Measurements from ENCODE around the gene RMC1.
A peak's percentile ranks its signal among the peaks of the same experiment; 100 is the strongest.
"Not testable (repeated sequence)": the region's sequence is repeated elsewhere in the genome, so short reads cannot be mapped to it uniquely, and the experiment has no call there.

Gene RMC1

DNA sequence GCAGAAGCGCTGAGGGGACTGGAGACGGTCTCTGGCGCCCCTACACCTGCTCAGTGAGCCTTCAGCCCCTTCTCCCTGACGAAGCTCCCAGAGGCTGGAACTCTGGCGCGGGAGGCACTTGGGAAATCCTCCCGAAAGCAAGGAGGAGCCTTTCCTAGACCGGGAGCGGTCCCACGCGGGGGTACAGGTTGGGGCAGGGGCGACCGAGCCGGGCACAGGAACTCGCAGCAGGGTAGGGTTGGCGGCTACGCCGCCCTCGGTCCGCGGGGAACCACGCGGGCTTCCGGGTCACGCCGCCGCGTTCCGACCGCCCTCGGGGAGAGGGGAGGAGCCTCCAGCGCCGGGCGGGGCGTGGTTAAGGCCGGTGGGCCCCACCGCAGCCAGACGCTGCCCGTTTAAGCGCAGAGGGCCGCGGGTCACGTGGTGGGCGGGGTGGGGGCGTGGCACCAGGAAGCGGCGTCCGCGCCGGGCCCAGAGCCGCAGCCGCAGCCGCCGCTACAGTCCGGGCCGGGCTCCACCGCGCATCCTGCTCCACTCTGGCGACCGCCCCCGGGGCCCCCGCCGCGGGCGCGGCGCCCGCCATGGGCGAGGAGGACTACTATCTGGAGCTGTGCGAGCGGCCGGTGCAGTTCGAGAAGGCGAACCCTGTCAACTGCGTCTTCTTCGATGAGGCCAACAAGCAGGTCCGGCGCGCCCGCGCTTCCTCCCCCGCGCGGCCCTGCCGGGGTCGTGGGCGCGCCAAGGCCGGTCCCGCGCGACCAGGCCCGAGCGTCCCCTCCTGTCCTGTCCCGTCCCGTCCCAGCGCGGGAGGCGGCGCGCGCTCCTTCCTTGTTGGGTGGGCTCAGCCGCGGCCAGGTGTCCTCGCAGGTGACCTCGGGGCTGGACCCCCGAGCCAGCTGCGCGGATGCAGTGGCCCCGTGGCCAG lies at the start of gene RMC1:
Gene RMC1, plus strand, starts transcription at position 474 of the 925 bp plus-strand sequence. Its CDS starts 108 bp downstream, at position 582.
- DNase-seq: peak; percentile 91 to 98 (median 97)

DNA sequence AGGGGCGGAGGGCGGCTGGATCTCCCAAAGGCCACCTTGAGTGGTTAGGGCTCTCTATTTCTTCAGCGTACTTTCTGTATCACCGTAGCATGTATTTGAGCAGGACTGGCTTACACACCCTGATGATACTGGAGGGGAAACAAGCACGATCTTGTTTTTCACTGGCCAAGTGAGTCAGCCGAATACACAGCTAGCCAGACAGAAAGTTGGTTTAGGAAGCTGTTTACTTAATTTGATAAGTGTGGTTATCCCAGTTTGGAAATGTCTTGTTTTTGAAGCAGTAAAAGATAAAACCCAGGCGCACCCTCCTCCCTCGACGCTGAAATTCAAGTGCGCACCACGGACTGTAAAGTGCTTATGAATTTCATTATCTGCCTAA lies 49.6 kb upstream of the RMC1 start:
- peak in 1 of 3 experiments; percentile 74 for DNase-seq

DNA sequence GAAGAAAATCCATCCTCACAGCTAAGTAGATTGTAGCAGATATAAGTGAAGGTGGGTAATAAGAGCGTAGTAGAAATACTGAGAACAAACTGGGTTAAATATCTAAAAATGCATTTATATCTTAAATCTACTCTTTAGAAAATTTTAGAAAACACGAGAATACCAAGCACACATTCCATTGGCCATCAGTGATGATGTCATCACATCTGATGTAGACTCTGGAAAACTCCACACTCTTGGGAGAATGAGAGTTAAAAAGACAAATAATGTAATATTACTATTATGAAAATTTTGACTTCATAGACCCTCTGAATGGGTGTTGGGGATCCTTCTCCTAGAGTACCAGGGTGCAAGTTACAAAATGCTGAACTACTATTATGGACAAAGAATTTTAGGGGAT lies 46.5 kb upstream of the RMC1 start:
- no peak for DNase-seq

DNA sequence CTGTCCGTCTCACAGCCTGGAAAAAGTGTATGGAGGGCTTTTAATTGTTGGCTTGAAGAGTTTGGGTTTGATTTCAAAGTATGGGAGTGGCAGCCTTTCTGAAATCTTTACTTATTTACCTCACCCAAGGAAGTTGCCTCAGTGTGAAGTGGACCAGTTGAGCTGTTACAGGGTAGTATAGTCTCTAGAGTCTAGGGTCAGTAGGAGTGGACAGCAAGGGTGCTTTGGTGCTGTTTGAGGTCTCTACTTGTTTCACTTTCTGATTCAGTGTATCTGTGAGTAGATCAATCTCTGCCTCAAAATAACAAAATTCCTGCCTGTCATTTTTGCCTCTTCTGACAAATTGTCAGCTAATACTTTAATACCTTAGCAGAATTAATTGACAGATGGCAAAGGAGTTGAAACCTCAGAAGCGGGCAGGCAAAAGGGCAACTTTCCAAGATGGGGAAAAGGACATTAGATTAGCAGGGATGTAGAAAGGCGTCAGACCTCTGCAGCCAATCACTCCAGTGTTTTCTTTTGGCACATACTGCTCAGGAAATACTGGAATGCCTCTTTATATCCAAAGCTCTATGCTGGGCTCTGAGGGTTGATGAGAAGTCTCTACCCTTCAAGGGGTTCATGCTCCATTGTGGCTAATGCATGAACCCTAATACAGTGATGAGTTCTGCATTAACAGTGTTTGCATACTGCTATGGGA lies 44.3 kb upstream of the RMC1 start:
- no peak for DNase-seq

DNA sequence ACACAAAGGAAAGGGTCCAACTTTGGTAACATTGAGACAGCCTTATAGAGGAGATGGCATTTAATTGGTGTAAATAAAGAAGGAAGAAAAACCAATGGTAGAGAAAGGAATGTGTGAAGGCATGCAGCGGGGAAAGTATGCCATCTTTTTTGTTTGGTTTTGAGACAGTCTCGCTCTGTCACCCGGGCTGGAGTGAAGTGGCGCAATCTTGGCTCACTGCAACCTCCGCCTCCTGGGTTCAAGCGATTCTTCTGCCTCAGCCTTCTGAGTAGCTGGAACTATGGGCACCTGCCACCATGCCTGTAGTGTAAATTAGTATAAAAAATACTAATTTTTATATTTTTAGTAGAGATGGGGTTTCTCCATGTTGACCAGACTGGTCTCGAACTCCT lies 43.8 kb upstream of the RMC1 start:
- no peak for DNase-seq

- DNase-seq: no peak
Observed at GRCh38 chr18:23460285-23461273, 42.7 kb upstream of the RMC1 start.

DNA sequence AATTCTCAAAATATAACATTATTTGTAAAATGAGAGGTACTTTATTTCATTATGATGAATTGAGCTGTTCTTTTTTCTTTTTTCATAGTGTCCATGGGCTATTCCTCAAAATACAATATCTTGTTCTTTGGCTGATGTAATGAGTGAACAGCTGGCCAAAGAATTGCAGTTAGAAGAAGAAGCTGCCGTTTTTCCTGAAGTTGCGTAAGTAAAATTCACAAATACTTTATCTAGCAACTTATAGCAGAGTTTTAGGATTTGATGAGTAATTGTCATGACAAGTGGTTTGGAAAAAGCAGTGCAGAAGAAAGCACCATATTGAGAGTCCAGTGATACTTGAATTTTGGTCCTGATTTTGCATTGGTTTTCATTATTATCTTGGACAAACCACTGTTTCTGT lies 40.4 kb upstream of the RMC1 start:
- DNase-seq: no peak

- no peak for DNase-seq
Observed at GRCh38 chr18:23468753-23469459, 34.4 kb upstream of the RMC1 start.

DNA sequence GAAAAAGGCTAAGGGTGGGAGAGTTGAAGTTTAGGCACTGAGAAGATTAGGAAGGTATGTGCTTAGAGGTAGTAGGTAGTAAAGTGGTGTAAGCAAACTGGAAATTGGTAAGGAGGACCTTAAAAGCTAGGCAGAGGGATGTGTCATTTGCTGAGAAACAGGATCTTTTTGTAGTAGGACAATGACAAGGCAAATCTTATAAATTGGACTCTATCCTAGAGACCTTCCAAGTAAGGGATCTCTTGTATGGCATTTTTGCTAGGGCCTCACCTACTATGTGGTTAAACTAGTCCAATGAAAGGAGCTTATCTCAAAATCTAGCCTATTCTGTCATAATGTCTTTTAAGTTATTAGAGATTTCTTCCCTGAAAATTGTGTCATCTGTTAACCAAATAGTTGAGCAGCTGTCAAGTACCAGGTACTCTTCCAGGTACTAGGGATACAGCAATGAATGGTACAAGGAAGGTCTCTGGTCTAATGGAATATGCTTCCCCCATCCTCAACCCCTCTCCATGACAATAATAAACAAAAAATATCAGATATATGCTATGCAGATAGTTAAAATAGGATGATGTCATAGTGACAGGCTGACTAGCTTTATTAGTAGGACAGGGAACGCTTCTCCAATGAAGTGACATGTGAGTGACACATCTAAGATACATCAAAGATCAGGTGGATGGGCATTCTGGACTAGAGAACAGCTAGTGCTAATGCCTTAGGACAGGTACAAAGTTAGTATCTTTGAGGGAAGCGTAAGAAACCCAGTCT lies 32.5 kb upstream of the RMC1 start:
- no peak for DNase-seq

DNA sequence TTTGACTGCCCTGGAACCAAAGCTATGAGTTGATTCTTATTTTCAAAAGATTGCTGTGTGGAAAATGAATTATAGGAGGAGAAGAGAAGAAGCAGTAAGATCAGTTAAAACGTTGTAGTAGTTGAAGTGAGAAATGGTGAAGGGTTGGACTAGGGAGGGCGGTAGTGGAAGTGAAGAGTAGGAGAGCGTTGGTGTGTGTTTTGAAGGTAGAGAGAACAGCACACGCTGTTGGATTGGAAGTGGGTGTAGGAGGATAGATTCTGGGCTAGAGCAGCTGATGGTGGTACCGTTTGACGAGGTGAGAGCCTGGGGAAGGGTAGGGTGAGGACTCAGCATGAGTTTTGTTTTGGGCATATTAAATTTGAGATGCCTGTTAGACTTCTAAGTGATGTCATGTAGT lies 31.8 kb upstream of the RMC1 start:
- DNase-seq: no peak

DNA sequence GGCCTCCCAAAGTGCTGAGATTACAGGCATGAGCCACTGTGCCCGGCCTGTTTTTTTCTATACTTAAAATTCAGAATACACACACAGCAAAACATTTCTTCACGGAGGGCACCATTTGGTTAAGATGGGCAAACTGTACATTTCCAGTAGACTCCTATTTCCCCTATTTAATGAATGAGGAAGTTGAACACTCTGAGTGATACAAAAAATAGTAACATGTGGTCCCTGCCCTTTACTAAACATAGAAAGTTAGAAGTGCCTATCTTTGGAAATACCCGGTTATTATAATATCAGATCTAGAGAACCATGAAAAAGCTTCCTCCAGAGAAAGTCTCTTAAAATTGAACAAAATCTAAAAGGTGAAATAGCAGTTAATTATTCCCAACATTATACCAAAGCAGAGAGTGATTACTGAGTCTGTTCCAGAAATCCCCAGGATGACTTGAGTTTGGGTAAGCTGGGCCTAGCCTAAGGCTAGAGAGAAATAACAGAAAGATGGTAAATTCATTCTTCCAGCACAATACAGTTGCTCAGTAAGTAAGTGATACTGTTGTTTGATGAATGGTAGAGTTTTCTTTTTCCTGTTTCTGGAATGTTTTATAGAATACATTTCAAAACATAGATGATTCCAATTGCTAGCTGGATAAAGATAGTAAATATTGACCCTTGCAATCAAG lies 23.3 kb upstream of the RMC1 start:
- DNase-seq: no peak

DNA sequence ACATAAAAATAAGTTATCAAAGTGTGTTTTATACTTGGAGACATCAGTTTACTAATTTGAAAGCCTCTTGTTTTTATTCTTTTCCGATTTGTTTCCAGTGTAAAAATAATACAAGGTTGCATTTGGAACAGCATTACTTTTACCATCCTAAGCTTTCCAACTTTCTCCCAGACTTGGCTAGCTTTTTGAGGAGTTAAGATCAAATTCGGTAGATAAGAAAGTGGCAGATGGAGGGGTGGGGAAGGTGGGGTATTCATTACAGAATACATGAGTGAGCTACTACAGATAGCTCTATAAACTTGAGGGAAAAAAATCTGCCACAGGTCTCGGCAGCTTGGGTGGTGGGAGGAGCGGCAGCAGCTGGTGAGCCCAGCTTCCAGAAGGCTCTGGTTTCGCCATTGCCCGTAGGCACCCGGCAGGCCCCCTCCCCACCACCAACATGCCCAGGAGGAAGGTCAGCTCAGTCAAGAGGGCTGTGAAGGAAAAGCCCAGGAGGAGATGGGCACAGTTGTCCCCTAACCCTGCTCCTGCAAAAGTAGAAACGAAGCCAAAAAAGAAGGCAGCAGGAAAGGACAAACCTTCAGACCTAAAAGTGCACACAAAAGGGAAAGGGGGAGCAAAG lies 18.6 kb upstream of the RMC1 start:
- DNase-seq: no peak

- no peak for DNase-seq
Observed at GRCh38 chr18:23485386-23485785, 17.9 kb upstream of the RMC1 start.

DNA sequence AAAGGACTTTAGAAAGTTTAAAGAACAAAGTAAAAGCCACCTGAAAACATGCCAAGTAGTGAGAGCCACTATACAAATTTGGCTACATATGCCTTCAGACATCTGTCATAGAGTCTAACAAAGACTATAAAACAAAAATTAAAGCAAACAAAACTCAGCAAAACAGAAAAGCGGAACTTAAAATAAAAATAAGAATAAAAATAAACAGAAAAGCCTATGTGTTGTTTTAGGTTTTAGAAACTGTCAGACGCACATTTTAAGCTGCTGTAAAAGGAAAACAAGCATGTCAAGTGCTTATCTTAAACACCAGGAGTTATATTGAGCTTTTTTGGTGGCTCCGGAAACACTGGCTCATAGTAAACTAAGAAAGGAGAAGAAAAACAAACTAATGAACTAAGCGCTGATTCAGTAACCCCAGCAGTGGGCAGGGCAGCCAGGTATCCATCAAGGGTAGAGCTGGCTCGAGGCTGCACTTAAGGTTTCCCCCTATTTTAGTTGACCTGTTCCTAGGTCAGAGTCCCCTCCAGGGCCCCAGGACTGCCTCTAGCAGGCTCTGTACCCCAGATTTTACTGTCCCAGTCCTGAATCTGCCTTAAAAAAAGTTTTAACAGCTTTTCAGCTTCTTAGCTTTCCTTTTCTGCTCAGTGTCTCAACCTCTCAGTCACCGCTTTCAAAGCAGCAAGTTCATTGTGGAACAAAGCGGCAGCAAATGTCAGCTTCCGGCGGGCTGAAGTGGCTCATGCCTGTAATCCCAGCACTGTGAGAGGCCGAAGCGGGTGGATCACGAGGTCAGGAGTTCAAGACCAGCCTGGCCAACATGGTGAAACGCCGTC lies 15.4 kb upstream of the RMC1 start:
- no peak for DNase-seq

DNA sequence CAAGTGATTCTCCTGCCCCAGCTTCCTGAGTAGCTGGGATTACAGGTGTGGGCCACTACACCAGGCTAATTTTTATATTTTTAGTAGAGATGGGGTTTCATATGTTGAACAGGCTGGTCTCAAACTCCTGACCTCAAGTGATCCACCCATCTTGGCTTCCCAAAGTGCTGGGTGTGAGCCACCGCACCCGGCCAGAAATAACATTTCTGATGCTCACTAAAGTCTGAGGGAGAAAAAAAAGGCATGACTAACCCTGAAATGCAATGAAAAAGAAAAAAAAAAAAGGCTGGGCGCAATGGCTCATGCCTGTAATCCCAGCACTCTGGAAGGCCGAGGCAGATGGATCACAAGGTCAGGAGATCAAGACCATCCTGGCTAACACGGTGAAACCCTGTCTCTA lies 13.7 kb upstream of the RMC1 start:
- DNase-seq: not testable (repeated sequence)

- peak in 2 of 3 experiments; percentile 7 to 18 for DNase-seq
Observed at GRCh38 chr18:23493654-23494053, 9.7 kb upstream of the RMC1 start.

DNA sequence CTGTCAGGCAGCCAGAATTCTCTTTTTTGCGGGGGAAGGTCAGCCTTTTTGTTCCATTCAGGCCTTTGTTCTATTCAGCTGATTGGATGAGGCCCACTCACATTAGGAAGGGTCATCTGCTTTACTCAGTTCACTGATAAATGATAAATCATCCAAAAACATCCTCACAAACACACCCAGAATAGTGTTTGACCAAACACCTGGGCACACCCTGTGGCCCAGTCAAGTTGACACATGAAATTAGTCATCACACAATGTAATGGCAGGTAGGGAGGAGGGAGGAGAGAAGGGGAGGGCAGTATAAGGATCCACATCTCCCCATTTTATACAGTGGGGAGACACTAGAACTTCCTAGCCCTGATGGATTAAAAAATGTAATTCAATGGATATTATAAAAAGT lies 8.3 kb upstream of the RMC1 start:
- DNase-seq: peak in 2 of 3 experiments; percentile 6 to 22

DNA sequence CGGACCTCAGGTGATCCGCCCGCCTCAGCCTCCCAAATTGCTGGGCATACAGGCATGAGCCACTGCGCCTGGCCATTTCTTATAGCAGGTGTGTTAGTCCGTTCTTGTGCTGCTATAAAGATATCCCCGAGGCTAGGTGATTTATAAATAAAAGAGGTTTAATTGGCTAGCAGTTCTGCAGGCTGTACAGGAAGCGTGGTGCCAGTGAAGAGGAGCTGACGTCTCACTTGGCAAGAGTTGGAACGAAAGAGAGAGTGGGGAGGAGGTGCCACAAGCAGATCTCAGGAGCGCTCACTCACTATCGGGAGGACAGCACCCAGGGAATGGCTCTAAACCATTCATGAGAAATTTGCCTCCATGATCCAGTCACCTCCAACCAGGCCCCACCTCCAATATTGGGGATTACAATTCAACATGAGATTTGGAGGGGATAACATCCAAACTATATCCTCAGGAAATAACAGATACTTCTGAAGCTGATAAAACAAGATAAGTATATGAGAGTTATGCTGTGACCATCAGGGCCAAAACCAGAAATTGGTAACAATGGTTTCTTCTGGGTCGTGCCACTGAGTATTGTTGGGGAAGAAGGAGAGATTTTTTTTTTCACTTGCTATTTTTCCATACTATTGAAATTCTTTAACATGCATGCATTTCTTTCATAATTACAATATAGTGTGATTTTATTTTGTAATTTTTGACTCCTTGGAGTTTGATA lies 7.4 kb upstream of the RMC1 start:
- peak in 2 of 3 experiments; percentile 57 to 78 for DNase-seq

DNA sequence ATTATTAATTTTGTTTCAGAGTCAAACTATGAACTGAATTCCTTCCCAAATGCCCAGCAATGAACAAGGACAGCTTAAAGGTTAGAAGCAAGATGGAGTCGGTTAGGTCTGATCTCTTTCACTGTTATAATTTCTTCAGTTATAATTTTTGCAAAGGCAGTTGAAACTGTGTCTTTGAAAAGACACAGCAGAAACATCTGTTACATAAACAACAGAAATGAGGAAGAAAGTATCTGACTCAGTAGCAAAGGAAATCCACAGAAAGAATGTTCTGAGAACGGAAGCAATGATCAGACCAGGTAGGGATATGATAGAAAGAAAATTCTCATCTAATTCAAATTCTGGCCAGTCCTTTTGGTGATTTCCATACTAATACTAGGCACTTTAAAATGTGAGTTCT lies 5.2 kb upstream of the RMC1 start:
- no peak for DNase-seq
